Measurements from ENCODE around the gene GP1BA. TPM values are rescaled to one million over a fixed set of nuclear protein-coding genes. Genes with fewer than 3 reads are reported as not detected.

Gene GP1BA
- total RNA-seq, 4 donors from 2014 or later = 0.19 TPM; not detected in 3

DNA sequence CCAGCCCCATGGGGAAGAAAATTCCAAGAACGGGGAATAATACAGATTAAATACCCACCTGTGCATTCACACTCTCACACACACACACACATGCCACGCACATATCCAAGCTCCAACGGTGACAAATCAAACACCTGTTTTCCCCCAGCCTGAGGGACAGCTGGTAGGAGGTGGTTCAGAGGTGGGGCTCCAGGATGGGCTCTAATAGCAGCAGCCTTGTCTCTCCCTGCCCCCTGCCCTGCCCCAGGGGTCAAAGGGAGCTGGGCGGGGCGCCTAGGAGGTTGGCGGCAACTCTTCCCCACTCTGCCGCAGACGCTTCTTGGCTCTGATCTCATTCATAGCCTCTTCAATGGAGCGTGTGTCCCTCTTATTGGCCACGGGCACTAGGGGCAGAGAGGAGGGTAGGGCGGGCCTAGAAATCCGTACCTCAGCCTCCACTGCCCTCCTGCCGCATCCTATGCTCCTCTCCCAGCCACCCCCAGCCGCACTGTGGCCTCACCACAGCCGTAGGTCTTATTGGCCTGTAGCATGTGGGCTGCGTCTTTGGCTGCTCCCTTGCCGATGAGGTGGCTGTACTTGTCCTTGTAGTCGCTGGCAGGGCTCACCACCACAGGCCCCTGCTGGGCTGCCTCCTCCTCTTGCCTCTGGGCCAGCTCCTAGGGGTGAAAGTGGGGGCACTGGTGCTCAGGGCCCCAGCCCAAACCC is 27.3 kb downstream of the GP1BA start:
- no peak for ATAC-seq
- no peaks in the 10 kb centered on the region for H3K27me3 ChIP-seq
- H3K9me3 ChIP-seq = no peaks in the 10 kb centered on the region
- H3K27ac ChIP-seq = no peak overlapping the region
- no peaks in the 10 kb centered on the region for H3K4me1 ChIP-seq
- 63 to 83% methylated on average over 5 to 12 of the region's 18 CpGs for WGBS, 2 donors (ENCODE audit: low coverage in 1 of 2)
- TF ChIP-seq POLR2A (IDR thresholded peaks at IDR 0.05) = no peak
- TF ChIP-seq, protein P1, sequence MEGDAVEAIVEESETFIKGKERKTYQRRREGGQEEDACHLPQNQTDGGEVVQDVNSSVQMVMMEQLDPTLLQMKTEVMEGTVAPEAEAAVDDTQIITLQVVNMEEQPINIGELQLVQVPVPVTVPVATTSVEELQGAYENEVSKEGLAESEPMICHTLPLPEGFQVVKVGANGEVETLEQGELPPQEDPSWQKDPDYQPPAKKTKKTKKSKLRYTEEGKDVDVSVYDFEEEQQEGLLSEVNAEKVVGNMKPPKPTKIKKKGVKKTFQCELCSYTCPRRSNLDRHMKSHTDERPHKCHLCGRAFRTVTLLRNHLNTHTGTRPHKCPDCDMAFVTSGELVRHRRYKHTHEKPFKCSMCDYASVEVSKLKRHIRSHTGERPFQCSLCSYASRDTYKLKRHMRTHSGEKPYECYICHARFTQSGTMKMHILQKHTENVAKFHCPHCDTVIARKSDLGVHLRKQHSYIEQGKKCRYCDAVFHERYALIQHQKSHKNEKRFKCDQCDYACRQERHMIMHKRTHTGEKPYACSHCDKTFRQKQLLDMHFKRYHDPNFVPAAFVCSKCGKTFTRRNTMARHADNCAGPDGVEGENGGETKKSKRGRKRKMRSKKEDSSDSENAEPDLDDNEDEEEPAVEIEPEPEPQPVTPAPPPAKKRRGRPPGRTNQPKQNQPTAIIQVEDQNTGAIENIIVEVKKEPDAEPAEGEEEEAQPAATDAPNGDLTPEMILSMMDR (IDR thresholded peaks at IDR 0.05) = no peak
- TF ChIP-seq POLR2AphosphoS5 (IDR thresholded peaks at IDR 0.05) = no peak
- no peak for TF ChIP-seq EP300 (IDR thresholded peaks at IDR 0.05)
- H3K4me3 ChIP-seq = no peak overlapping the region
- peaks cover 0 to 49% of the 10 kb centered on the region in 2 donors for H3K36me3 ChIP-seq

DNA sequence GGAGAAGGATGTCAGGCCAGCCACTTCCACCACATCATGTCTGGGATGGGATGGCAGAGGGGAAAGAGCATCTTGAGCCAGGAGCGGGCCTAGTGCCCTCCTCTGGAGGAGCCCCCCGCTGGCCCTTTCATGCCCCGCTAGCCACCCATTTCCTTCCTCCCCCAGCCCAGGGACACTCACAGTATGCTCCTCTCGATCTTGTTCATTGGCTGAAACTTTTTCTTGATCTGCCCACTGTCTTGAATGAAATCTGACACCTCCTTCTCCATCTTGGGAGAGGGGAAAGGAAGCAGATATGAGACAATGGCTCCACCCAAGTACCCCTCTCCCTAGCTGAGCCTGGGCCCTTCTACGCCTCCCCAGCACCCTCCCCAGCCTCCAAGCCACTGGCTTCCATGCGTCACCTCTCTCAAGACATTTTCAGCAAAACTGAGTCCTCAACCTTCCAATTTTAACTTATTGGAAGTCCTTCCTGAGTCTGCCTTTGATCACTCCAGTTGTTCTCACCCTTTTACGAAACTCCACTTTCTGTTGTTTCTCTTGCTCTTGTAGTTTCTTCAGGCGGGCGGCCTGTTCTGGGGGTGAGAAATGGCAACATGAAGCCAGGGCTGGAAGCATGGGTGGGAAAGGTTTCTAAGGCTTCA is 28.3 kb downstream of the GP1BA start:
- Histone ChIP-seq H3K4me3 (no peak overlapping the region), H3K27ac (no peak overlapping the region), H3K4me1 (peaks cover 0 to 5% (median 0%) of the 10 kb centered on the region in 3 donors), H3K27me3 (no peaks in the 10 kb centered on the region), H3K9me3 (no peaks in the 10 kb centered on the region), H3K36me3 (peaks cover 0 to 49% of the 10 kb centered on the region in 2 donors)
- ATAC-seq = no peak
- WGBS, 2 donors (ENCODE audit: low coverage in 1 of 2) = 83% methylated on average over 5 to 7 of the region's 9 CpGs
- TF ChIP-seq EP300 (IDR thresholded peaks at IDR 0.05) (no peak), POLR2AphosphoS5 (IDR thresholded peaks at IDR 0.05) (no peak), POLR2A (IDR thresholded peaks at IDR 0.05) (no peak)
- TF ChIP-seq, protein P1 (IDR thresholded peaks at IDR 0.05) = no peak

DNA sequence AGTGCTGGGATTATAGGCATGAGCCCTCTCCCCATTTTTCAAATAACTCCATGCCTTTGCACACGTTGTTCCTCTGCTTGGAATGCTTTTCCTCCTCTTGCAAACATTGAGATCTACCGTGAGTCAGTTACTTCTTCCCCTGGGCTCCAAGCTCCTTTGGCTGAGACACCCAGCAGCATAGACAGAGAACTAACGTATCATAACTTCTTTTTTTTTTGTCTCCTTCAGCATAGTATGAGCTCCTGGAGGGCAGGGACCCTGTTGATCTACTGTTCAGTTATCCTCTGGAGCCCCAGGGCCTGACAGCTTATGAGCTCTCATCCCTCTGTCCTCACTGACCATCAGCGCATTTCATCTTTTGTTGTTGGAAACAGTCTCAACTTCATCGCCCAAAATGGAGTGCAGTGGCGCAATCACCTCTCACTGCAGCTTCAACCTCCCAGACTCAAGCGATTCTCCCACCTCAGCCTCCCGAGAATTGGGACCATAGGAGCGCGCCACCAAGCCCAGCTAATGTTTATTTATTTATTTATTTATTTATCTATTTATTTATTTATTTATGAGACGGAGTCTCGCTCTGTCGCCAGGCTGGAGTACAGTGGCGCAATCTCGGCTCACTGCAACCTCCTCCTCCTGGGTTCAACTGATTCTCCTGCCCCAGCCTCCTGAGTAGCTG is 33.4 kb downstream of the GP1BA start:
- peaks cover 0 to 26% of the 10 kb centered on the region in 2 donors for H3K36me3 ChIP-seq
- H3K9me3 ChIP-seq = no peaks in the 10 kb centered on the region
- 94 to 97% methylated on average over 6 to 15 of the region's 15 CpGs for WGBS, 2 donors (ENCODE audit: low coverage in 1 of 2)
- TF ChIP-seq POLR2A (IDR thresholded peaks at IDR 0.05) (no peak), POLR2AphosphoS5 (IDR thresholded peaks at IDR 0.05) (no peak), EP300 (IDR thresholded peaks at IDR 0.05) (no peak)
- TF ChIP-seq, protein P1 (IDR thresholded peaks at IDR 0.05) = no peak
- H3K27me3 ChIP-seq = no peaks in the 10 kb centered on the region
- no peak overlapping the region for H3K4me3 ChIP-seq
- peaks cover 3 to 45% (median 30%) of the 10 kb centered on the region in 3 donors for H3K4me1 ChIP-seq
- peak overlapping the region in 3 of 4 donors; percentile 94 to 95 (median 95) for H3K27ac ChIP-seq
- no peak for ATAC-seq

DNA sequence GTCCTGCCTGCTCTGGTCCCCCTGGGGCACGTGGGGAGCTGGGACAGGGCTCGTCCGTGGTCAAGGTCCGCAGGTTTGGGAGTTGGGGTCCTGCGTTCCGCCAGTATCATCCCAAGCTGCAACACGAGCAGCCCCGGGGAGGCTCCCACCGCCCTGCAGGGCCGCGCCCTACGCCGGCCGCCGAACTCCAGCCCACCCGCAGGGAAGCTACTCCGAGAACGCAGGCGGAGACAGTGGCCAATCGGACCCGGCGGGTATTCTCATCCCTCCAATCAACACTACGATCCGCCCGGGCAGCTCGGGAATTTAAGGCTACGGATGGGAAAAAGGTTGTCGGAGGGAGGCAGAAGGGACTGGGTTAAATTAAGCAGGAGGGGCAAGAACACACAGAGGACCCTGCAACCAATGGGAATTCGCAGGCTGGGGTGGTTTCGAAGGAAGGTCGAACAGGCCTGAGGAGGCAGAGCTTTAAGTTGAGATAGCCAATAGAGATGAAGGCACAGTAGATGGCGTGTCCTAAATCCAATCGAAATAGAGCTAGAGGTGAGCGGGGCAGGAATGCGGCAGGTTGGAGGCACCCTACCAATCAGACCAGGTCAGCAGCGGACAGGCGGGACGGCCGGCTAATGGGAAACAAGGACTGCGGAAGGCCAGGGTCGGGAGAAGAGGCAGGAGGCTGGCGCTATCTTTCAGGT is 34.9 kb downstream of the GP1BA start:
- Histone ChIP-seq H3K4me1 (peaks cover 3 to 58% (median 30%) of the 10 kb centered on the region in 3 donors), H3K27me3 (no peaks in the 10 kb centered on the region), H3K9me3 (no peaks in the 10 kb centered on the region), H3K27ac (peak overlapping the region; percentile 88 to 95 (median 94)), H3K4me3 (peak overlapping the region; percentile 70 to 76), H3K36me3 (peaks cover 0 to 26% of the 10 kb centered on the region in 2 donors)
- TF ChIP-seq POLR2A (IDR thresholded peaks at IDR 0.05) = peak; percentile 34 to 54
- no peak for TF ChIP-seq EP300 (IDR thresholded peaks at IDR 0.05)
- TF ChIP-seq, protein P1 (IDR thresholded peaks at IDR 0.05) = peak in 1 of 4 experiments; percentile 1
- peak; percentile 22 for TF ChIP-seq POLR2AphosphoS5 (IDR thresholded peaks at IDR 0.05)
- ATAC-seq = peak; percentile 94
- 0 to 3% methylated on average over 9 to 19 of the region's 42 CpGs for WGBS, 2 donors (ENCODE audit: low coverage in 1 of 2)

All from gastroesophageal sphincter (tissue), 4 donors.